ENCODE results near the gene SPON1.

The SPON1 gene

DNA sequence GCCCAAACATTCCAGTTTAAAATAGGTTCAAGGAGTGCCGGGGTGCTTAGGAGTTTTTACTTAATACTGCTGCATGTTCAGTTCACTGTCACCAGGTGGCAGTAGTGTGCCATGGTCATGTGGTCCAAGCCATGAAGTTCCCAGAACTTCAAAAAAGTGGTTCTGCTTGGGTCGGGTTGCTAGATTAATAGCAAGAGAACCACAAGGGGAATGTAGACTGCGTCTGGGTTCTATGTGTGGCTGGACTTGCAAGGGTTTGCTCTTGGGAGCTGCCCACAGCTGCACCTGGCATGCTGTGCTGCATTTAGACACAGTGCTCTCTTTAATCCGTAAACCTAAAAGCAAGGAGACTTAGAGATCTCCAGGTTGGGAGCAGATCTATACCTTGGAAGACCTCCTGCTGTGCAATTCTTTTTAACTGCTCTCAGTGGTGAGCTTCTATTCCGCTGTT, 6.5 kb upstream of the SPON1 start:
- H3K4me3 ChIP-seq (replicated peaks; ENCODE audit: low read depth, low read length), result no peak overlapping the region
- TF ChIP-seq, protein P1, sequence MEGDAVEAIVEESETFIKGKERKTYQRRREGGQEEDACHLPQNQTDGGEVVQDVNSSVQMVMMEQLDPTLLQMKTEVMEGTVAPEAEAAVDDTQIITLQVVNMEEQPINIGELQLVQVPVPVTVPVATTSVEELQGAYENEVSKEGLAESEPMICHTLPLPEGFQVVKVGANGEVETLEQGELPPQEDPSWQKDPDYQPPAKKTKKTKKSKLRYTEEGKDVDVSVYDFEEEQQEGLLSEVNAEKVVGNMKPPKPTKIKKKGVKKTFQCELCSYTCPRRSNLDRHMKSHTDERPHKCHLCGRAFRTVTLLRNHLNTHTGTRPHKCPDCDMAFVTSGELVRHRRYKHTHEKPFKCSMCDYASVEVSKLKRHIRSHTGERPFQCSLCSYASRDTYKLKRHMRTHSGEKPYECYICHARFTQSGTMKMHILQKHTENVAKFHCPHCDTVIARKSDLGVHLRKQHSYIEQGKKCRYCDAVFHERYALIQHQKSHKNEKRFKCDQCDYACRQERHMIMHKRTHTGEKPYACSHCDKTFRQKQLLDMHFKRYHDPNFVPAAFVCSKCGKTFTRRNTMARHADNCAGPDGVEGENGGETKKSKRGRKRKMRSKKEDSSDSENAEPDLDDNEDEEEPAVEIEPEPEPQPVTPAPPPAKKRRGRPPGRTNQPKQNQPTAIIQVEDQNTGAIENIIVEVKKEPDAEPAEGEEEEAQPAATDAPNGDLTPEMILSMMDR (IDR thresholded peaks at IDR 0.05; ENCODE audit: low read length, missing control alignments), result peak; percentile 93
- peak; percentile 82 for DNase-seq (ENCODE audit: low read depth)

DNA sequence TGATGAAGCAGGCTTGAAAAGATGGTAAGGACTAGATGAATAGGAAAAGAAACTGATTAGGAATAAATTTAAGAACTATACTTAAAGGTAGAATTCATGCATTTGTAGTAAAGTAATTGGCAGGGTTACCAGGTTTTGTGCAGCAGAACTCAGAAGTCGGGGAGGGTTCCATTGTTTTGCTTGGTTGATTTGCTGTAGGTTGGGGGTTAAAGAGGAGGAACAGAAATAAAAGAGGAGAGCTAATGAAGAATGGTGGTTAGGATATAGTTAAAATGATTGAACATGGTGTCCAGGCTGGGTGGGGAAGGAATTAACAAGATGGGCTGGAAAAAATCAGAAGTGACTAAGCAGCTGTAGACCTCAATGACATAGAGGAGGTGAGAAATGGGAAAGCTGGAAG, 5.5 kb upstream of the SPON1 start:
- TF ChIP-seq, protein P1 (IDR thresholded peaks at IDR 0.05; ENCODE audit: low read length, missing control alignments), result no peak
- no peak for DNase-seq (ENCODE audit: low read depth)

DNA sequence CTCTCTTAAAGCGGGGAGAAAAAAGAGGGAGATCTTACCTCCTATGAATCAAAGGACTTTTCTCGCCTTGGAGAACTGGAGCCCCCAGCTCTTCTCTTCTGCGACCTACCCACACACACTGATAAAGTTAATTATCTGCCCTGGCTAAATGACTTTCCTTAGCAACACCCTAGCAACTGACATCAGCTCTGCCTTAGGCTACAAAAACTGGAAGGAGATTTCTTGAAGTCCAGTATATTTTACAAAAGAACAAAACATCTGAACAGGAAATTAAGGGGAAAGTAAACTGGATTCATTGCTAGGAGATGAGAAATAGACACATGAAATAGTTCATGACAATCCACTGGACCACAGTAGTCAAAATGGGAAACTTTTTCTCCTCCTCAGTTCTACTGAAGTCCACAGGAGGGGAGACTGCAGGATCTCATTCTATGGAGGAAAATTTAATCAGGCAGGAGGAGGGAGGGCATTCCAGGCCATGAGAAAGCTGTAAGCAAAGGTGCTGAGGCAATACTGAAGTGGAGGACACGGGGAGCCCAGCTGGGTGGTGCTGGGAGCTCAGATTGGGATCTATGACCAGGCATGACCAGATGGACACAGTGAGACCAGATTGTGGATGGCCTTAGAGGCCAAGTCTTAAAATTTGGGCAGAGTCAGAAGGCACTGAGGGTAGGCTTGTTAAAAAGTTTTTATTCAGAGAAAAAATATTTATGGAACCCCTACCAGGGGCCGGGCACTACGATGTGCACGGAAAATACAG, 3.7 kb upstream of the SPON1 start:
- H3K4me3 ChIP-seq (replicated peaks; ENCODE audit: low read depth, low read length), result no peak overlapping the region
- DNase-seq (ENCODE audit: low read depth), result no peak
- TF ChIP-seq, protein P1 (IDR thresholded peaks at IDR 0.05; ENCODE audit: low read length, missing control alignments), result no peak

More for the DNA sequence above, 5.5 kb upstream of the SPON1 start:
- H3K4me3 ChIP-seq (replicated peaks; ENCODE audit: low read depth, low read length), result no peak overlapping the region

DNA sequence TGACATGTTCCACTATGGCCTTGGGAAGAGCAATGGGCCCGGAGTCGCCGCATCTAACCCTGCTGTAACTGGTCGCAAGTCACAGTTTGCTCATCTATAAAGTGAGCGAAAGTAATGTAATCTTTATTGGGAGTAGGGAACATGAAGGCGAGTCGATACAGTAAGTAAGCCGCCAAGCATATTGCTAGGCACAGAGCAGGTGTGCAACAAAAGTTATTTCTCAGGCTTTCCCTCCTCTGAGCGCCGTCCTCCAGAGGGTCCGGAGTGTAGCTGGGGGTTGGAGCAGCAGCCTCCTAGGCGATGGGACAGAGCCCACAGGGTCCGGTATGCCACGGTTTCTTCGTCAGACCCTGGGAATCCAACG, 343 bp upstream of the SPON1 start:
- TF ChIP-seq, protein P1 (IDR thresholded peaks at IDR 0.05; ENCODE audit: low read length, missing control alignments), result no peak
- no peak overlapping the region for H3K4me3 ChIP-seq (replicated peaks; ENCODE audit: low read depth, low read length)
- DNase-seq (ENCODE audit: low read depth), result no peak

DNA sequence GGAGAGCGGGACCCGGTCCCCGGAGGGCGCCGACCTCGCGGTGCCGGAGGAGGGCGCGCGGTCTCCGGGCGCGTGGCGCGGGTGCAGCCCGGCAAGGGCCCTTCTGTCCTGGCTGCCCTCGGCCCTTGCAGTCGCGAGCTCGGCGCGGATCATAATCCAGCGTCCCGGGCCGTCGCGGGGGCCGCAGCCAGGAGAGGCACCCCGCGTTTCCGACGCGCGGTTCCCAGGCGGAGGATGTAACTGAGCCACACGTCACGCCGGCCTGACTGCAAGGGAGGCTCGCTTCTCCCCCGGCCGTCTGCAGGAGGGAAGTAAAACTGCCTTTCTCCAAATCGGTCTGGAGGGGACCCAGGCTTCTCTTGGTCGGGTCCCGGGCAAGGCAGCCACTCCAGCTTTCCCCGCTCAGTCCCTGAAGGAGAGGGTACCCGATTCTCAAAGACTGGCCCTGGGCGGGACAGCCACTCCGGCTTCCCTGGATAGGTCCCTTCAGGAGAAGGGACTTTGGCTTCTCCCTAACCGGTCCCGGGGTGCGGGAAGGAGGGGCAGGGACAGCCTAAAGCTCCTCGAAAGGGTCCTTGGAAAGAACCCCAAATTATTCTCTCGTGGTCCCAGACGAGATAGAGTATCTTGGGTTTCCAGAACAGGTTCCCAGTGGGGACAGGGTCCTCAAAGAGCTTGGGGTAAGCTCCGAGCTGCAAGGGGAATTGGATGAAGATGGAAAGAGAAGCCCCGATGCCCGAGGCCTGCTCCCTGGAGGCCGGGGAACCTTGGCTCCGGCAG, 836 bp downstream of the SPON1 start:
- no peak for DNase-seq (ENCODE audit: low read depth)
- H3K4me3 ChIP-seq (replicated peaks; ENCODE audit: low read depth, low read length), result no peak overlapping the region
- TF ChIP-seq, protein P1 (IDR thresholded peaks at IDR 0.05; ENCODE audit: low read length, missing control alignments), result no peak

DNA sequence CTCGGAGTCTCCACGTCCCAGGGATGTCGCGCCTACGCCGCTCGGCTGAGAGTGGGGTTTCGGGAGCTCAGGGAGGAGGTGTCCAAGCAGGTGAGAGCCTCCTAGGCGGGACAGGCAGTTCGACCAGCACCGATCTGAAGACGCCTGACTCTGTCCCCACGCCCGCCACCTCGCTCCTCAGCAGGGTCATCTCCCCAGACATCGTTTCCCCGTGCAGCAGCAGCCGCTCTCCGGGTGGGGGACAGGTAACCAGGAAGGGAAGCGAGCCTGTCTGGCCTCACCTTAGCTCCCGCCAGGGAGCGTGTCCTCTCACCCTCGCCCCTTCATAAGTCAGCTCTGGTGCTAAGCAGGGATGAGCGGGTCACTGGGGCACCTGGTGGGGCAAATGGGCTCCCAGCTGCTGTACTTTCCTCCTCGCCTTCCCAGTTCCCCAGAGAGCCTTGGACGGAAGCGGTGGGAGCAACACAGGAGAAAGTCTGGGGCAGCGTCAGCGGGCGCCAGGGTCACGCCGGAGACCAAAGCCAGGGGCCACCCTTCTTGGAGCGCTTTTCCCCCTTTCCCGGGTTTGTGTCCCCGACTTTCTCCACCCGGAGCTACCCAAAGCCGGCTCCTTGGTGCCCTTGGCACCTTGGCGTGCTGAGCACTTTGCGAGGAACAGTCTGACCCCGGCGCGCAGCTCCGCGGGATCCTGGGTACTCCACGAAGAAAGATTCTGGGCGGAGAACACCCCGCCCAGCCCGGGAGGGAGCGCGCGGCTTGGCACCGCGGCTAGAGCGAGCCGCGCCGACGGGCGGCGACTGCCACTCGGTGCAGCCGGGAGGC, 1.6 kb downstream of the SPON1 start:
- TF ChIP-seq, protein P1 (IDR thresholded peaks at IDR 0.05; ENCODE audit: low read length, missing control alignments), result no peak
- no peak for DNase-seq (ENCODE audit: low read depth)
- H3K4me3 ChIP-seq (replicated peaks; ENCODE audit: low read depth, low read length), result no peak overlapping the region

Measured in fibroblast of pulmonary artery (primary cell).